Tibial nerve (tissue), 4 donors: ENCODE measurements around the gene DGKD. TPM values are rescaled to one million over a fixed set of nuclear protein-coding genes. Genes with fewer than 3 reads are reported as not detected.

Source experiments
- DNase-seq, 2 donors: peaks; one replicate each; pipeline ENCODE4 v3.0.0-alpha.2; 2019; ENCODE audit warnings: low spot score in 2 of 2
- H3K27ac ChIP-seq, 4 donors: fragments of 200-600 bp; sonication (generic) in 3 of 4; one replicate each; pipeline ENCODE4 v1.5.1; 2017 to 2019; ENCODE audit warnings: mild to moderate bottlenecking in 1 of 4
- H3K27me3 ChIP-seq, 2 donors: fragments of 200-600 bp; sonication (generic) in 1 of 2; one replicate each; pipeline versions ENCODE4 v1.5.1 to v1.6.0; 2017 to 2019
- H3K36me3 ChIP-seq, 3 donors: fragments of 200-600 bp; sonication (generic); one replicate each; pipeline ENCODE4 v1.5.1; 2018 to 2019
- H3K4me1 ChIP-seq, 4 donors: fragments of 200-600 bp; sonication (generic) in 3 of 4; one replicate each; pipeline ENCODE4 v1.5.1; 2017 to 2019
- H3K4me3 ChIP-seq, 4 donors: fragments of 200-600 bp; sonication (generic) in 3 of 4; one replicate each; pipeline ENCODE4 v1.5.1; 2017 to 2019; ENCODE audit warnings: mild to moderate bottlenecking in 1 of 4, moderate library complexity in 1 of 4
- H3K9me3 ChIP-seq, 4 donors: fragments of 200-600 bp; sonication (generic) in 3 of 4; one replicate each; pipeline ENCODE4 v1.5.1; 2017 to 2019
- CTCF ChIP-seq, 5 experiments: fragments of 200-600 bp in 3 of 5; fragments of 450-650 bp in 2 of 5; sonication (generic) in 3 of 5; IDR thresholded peaks; one replicate each; pipeline ENCODE4 v1.5.1; 2016 to 2019; ENCODE audit warnings: antibody characterized with exemption in 5 of 5, mild to moderate bottlenecking in 3 of 5, moderate library complexity in 2 of 5
- EP300 ChIP-seq, 2 donors: sonication (generic); formaldehyde crosslinking; IDR thresholded peaks; one replicate each; pipeline ENCODE4 v1.6.1; 2017; ENCODE audit warnings: antibody characterized with exemption in 2 of 2, mild to moderate bottlenecking in 1 of 2
- POLR2A ChIP-seq, 2 donors: fragments of 450-650 bp; IDR thresholded peaks; one replicate each; pipeline ENCODE4 v1.6.1; 2017; ENCODE audit warnings: antibody characterized with exemption in 2 of 2, mild to moderate bottlenecking in 2 of 2, moderate library complexity in 2 of 2
- WGBS, 2 donors: methylation state at CpG; one replicate each; pipeline ENCODE4 v1.1.5; 2018; 5-methylcytosine and 5-hydroxymethylcytosine counted together
- total RNA-seq, 4 donors: library from RNA; depleted of rRNA; stranded (reverse); fragments of >200 nt; gene quantifications; one replicate each; pipeline ENCODE4 v1.1.0, GENCODE V29; 2016

The DGKD gene
- total RNA-seq, 4 donors from 2014 or later: 6.5 to 11.7 (median 7.4) TPM

GRCh38 chr2:233422050-233422639 is 67.9 kb downstream of the DGKD start:
- TF ChIP-seq CTCF (IDR thresholded peaks at IDR 0.05) (no peak), POLR2A (IDR thresholded peaks at IDR 0.05) (no peak), EP300 (IDR thresholded peaks at IDR 0.05) (no peak)
- WGBS, 2 donors: 84 to 89% methylated on average over 12 to 13 of the region's 13 CpGs

GRCh38 chr2:233422649-233423551 is 68.6 kb downstream of the DGKD start:
- H3K27me3 ChIP-seq: no peaks in the 10 kb centered on the region
- peaks cover 0 to 5% (median 0%) of the 10 kb centered on the region in 3 donors for H3K36me3 ChIP-seq
- no peak overlapping the region for H3K4me3 ChIP-seq
- H3K27ac ChIP-seq: peak overlapping the region in 1 of 4 donors; percentile 62
- TF ChIP-seq POLR2A (IDR thresholded peaks at IDR 0.05): no peak
- TF ChIP-seq CTCF (IDR thresholded peaks at IDR 0.05): no peak
- DNase-seq: no peak
- peaks cover 0 to 26% (median 10%) of the 10 kb centered on the region in 4 donors for H3K4me1 ChIP-seq
- peaks cover 0 to 4% (median 0%) of the 10 kb centered on the region in 4 donors for H3K9me3 ChIP-seq
- 91 to 94% methylated on average over 12 of the region's 12 CpGs for WGBS, 2 donors

More at GRCh38 chr2:233422050-233422639, 67.9 kb downstream of the DGKD start:
- Histone ChIP-seq H3K9me3 (peaks cover 0 to 4% (median 0%) of the 10 kb centered on the region in 4 donors), H3K36me3 (peaks cover 0 to 5% (median 0%) of the 10 kb centered on the region in 3 donors), H3K4me1 (peaks cover 0 to 26% (median 10%) of the 10 kb centered on the region in 4 donors), H3K27ac (peak overlapping the region in 1 of 4 donors; percentile 62), H3K4me3 (no peak overlapping the region), H3K27me3 (no peaks in the 10 kb centered on the region)
- no peak for DNase-seq

- peak overlapping the region in 1 of 4 donors; percentile 40 for H3K27ac ChIP-seq
- no peak overlapping the region for H3K4me3 ChIP-seq
- no peak for DNase-seq
- H3K9me3 ChIP-seq: peaks cover 0 to 4% (median 0%) of the 10 kb centered on the region in 4 donors
- WGBS, 2 donors: 90 to 95% methylated on average over 6 of the region's 6 CpGs
- no peak for TF ChIP-seq CTCF (IDR thresholded peaks at IDR 0.05)
- TF ChIP-seq POLR2A (IDR thresholded peaks at IDR 0.05): no peak
- TF ChIP-seq EP300 (IDR thresholded peaks at IDR 0.05): no peak
- H3K27me3 ChIP-seq: no peaks in the 10 kb centered on the region
- peaks cover 0 to 5% (median 0%) of the 10 kb centered on the region in 3 donors for H3K36me3 ChIP-seq
- peaks cover 0 to 26% (median 10%) of the 10 kb centered on the region in 4 donors for H3K4me1 ChIP-seq
These were observed 69.2 kb downstream of the DGKD start for GRCh38 chr2:233423552-233423860.

- no peak for TF ChIP-seq EP300 (IDR thresholded peaks at IDR 0.05)
- no peak for TF ChIP-seq POLR2A (IDR thresholded peaks at IDR 0.05)
- no peak for TF ChIP-seq CTCF (IDR thresholded peaks at IDR 0.05)
- DNase-seq: no peak
- H3K27ac ChIP-seq: peak overlapping the region in 1 of 4 donors; percentile 40
- H3K36me3 ChIP-seq: peaks cover 0 to 5% (median 0%) of the 10 kb centered on the region in 3 donors
- H3K9me3 ChIP-seq: peaks cover 0 to 4% (median 0%) of the 10 kb centered on the region in 4 donors
- no peak overlapping the region for H3K4me3 ChIP-seq
- H3K4me1 ChIP-seq: peaks cover 0 to 25% (median 5%) of the 10 kb centered on the region in 4 donors
- 83 to 89% methylated on average over 14 to 15 of the region's 16 CpGs for WGBS, 2 donors
- no peaks in the 10 kb centered on the region for H3K27me3 ChIP-seq
These were observed 70.1 kb downstream of the DGKD start for GRCh38 chr2:233424154-233424951.
